Breast epithelium (tissue), 3 donors: ENCODE measurements around the gene CNIH4.
"Not testable (repeated sequence)": the region's sequence is repeated elsewhere in the genome, so short reads cannot be mapped to it uniquely, and the experiment has no call there.

Experiments
- POLR2A ChIP-seq: fragments of 450-650 bp; IDR thresholded peaks from one replicate; pipeline ENCODE4 v1.6.1; 2016; ENCODE audit warnings: antibody characterized with exemption, mild to moderate bottlenecking, moderate library complexity
- POLR2AphosphoS5 ChIP-seq, 3 donors: sonication (generic); formaldehyde crosslinking; IDR thresholded peaks; one replicate each; pipeline ENCODE4 v1.6.1; 2017; ENCODE audit warnings: antibody characterized with exemption in 3 of 3

DNA sequence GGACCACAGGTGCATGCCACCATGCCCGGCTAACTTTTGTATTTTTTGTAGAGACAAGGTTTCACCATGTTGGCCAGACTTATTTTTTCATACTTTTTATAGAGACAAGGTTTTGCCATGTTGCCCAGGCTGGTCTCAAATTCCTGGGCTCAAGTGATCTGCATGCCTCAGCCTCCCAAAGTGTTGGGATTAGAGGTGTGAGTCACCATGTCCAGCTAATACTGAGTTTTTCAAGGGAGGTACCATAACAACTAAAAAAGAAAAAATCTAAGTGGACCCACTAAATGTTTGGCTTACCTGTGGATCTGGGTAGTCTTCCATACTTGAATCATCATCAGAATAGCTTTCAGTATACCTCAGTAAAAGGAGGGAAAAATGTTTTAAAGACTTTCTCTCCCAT lies 45.2 kb upstream of the CNIH4 start:
- TF ChIP-seq POLR2A; POLR2AphosphoS5 (IDR thresholded peaks at IDR 0.05): not testable (repeated sequence)
